ENCODE results near the gene LEP. TPM values are rescaled to one million over a fixed set of nuclear protein-coding genes. Genes with fewer than 3 reads are reported as not detected.
A peak's percentile ranks its signal among the peaks of the same experiment; 100 is the strongest.
"Not testable (repeated sequence)": the region's sequence is repeated elsewhere in the genome, so short reads cannot be mapped to it uniquely, and the experiment has no call there.

LEP gene
- polyA plus RNA-seq, 12 donors = 0.04 to 0.88 (median 0.10) TPM; not detected in 6

DNA sequence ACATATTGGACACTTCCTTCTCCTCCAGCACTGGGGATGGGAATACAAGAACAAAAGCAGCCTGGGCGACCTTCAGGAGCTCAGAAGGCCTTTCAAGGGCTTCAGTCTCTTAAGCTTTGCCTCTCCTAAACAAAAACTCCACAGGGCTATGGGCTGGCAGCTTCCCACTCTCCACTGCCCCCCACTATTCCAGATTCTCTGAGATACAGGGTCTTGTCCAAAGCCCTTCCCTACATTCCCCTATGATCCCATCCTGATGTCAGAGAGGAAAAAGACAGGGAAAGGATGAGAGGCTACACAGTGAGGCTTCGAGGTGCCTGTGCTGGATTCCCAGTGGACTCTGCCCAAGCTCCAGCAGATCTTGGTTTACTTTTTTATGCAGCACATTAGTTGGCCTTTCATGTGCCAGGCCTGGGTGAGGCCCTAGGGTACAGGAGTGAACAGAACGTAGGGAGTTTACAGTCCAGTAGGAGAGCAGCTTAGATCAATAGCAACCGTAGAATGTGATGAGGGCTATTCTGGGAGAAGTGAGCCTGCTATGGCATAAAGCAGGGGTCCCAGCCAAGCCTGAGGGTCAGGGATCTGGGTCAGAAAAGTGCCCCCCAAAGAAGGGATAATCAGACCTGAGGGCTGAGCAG lies 33.3 kb downstream of the LEP start:
- no peak for DNase-seq

- no peak for DNase-seq
Measured at GRCh38 chr7:128274884-128275603, 34.0 kb downstream of the LEP start.

- no peak for DNase-seq
Measured at GRCh38 chr7:128275681-128276080, 34.6 kb downstream of the LEP start.

- DNase-seq = no peak
Measured at GRCh38 chr7:128278366-128278765, 37.3 kb downstream of the LEP start.

- no peak for DNase-seq
Measured at GRCh38 chr7:128279124-128279713, 38.1 kb downstream of the LEP start.

DNA sequence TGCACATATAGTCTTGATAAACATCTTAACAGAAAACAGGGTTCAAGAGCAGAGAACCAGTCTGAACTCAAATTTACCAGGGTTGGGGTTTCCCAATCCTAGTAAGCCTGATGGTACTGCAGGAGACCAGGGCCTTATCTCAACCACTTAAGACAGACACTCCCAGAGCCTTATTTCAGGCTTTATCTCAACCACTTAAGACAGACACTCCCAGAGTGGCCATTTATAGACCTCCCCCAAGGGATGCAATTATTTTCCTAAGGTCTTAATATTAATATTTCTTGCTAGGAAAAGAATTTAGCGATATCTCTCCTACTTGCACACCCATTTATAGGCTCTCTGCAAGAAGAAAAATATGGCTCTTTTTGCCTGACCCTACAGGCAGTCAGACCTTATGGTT lies 39.4 kb downstream of the LEP start:
- not testable (repeated sequence) for DNase-seq

DNA sequence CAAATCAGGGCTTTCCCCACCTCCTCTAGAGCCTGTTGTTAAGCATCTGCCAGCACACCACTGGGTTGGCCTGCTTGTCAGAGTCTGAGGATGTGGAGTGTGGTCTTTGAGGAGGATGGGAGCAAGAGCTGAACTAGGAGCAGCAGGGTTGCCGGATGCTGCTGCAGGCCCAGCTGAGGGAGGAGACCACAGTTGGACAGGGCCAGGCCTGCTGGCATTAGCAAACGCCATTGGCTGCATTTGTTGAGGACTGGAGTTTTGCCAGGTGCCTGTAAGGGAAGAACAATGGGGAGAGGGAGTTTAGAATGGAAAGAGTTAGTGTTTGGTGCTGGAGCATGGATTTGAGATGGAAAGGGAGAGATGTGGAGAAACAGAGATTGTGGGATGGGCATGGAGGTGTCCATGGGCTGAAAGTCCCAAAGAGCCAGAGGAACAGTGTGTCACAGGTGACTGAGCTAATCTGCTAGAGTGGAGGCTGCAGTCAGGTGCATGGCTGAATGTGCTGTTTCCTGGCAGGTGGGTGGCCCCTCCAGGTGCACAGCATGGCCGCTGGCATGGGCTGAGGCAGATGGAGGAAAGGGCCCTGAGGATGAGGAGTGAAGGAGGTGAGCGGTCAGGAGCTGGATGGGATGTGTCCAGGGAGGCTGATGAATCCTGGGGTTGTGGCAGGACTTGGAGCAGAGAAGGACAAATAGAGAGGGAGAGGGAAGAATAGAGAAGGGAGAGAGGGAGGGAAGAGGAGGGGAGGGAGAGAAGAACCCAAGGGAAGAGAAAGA lies 40.7 kb downstream of the LEP start:
- DNase-seq = no peak

GRCh38 chr7:128284102-128284501 lies 43.0 kb downstream of the LEP start:
- DNase-seq = no peak

- DNase-seq = no peak
Measured at GRCh38 chr7:128287556-128287955, 46.5 kb downstream of the LEP start.

- not testable (repeated sequence) for DNase-seq
Measured at GRCh38 chr7:128298004-128298403, 56.9 kb downstream of the LEP start.

GRCh38 chr7:128299109-128299607 lies 58.1 kb downstream of the LEP start:
- DNase-seq = peak; percentile 18

DNA sequence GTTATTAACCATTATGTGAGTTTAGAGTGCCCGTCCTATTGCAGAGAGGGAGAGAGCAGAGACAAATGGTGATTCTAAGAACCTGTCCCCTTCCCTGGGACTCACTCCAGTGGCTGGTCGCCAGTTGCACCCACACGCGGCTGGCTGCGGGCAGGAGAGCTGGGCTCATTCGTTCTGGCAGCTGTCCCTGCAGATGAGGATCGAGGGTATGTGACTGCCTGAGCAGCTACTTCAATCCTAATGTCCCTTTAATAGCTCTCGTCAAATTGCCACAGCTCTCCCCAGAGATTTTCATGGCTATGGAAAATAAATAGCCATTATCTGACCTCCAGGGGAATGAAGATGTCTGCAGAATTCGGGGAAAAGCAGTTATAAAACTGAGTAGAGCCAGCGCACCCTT lies 61.1 kb downstream of the LEP start:
- no peak for DNase-seq

- DNase-seq = no peak
Measured at GRCh38 chr7:128303133-128303532, 62.1 kb downstream of the LEP start.

DNA sequence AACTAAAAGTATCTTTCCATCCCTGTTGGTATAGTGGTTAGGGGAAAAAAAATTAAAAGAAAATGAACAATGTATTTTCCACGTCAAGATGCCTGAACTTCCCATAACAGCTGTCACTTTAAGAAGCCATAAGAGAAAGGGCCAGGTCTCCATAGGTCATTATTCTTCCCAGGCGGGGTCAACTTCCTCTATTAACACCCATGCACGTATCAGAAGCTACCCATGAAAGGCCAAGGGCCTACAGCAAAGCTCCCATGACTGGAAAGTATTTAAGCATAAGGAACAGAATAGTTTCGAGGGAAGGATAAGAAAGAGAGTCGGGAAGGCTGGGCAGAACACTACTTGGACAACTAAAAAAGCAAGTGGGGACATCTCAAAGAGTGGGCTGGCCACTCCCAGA lies 62.6 kb downstream of the LEP start:
- no peak for DNase-seq

GRCh38 chr7:128304212-128304611 lies 63.1 kb downstream of the LEP start:
- DNase-seq = no peak

GRCh38 chr7:128307061-128307460 lies 66.0 kb downstream of the LEP start:
- DNase-seq = no peak

Other genes with a start within 250 kb of the LEP start
- 1 to 10 TPM in 11 of 12 donors, not detected in 1; 2.3 to 7.3 (median 3.5) TPM for gene LRRC4, start 209.8 kb upstream of the LEP start, polyA plus RNA-seq (ENCODE audit: insufficient read length in 12 of 12)
- 10 to 100 TPM in 11 of 12 donors, not detected in 1; 30.5 to 58.7 (median 40.3) TPM for gene RBM28, start 102.6 kb downstream of the LEP start, polyA plus RNA-seq (ENCODE audit: insufficient read length in 12 of 12)
- gene PRRT4, start 120.4 kb downstream of the LEP start, polyA plus RNA-seq (ENCODE audit: insufficient read length in 12 of 12) = 10 to 100 TPM in 10 of 12 donors, 1 to 10 TPM in 1, not detected in 1; 5.6 to 36.5 (median 18.3) TPM
- 10 to 100 TPM in 11 of 12 donors, not detected in 1; 16.8 to 32.6 (median 21.2) TPM for gene IMPDH1, start 168.7 kb downstream of the LEP start, polyA plus RNA-seq (ENCODE audit: insufficient read length in 12 of 12)
- 10 to 100 TPM in 11 of 12 donors, not detected in 1; 11.8 to 22.3 (median 13.5) TPM for gene HILPDA, start 214.6 kb downstream of the LEP start, polyA plus RNA-seq (ENCODE audit: insufficient read length in 12 of 12)
- 10 to 100 TPM in 11 of 12 donors, not detected in 1; 17.9 to 31.2 (median 25.2) TPM for gene METTL2B, start 235.5 kb downstream of the LEP start, polyA plus RNA-seq (ENCODE audit: insufficient read length in 12 of 12)